GM13976 (cell line): ENCODE measurements around the gene PRSS22.

Experiments
- DNase-seq: peaks from one replicate; pipeline ENCODE4 v3.0.0; 2012; ENCODE audit warnings: low spot score
- CTCF ChIP-seq: IDR thresholded peaks from 2 replicates; pipeline ENCODE4 v1.5.1; 2012; ENCODE audit warnings: borderline replicate concordance, mild to moderate bottlenecking; ENCODE audit not compliant: insufficient read depth; ENCODE audit errors: extremely low read depth, missing control alignments, control extremely low read depth
- in situ Hi-C: fragments of 300-500 bp; cut with MboI; formaldehyde crosslinking; loops from one replicate; pipeline ENCODE4 v1.12.0; 2022; ENCODE audit warnings: low sequenced_read_pairs, mixed read lengths, inconsistent platforms; ENCODE audit not compliant: unreplicated experiment

Gene PRSS22

GRCh38 chr16:2803545-2804195 is 54.3 kb downstream of the PRSS22 start:
- TF ChIP-seq CTCF: no peak
- in situ Hi-C loops: no loop called here
- no peak for DNase-seq
